ENCODE measurements around the gene FOXA1. TPM values are rescaled to one million over a fixed set of nuclear protein-coding genes. Genes with fewer than 3 reads are reported as not detected.
A peak's percentile ranks its signal among the peaks of the same experiment; 100 is the strongest.

Gene FOXA1
- total and polyA plus RNA-seq, 2 donors (not counting 1 experiment from before 2014, with no cell fraction given): not detected

- H3K27me3 Mint-ChIP-seq: peaks cover 68% of the 10 kb centered on the region
- WGBS (ENCODE audit: insufficient coverage): 12% methylated on average over 24 of the region's 36 CpGs
- intact Hi-C loops (cut with micrococcal nuclease): no loop called here
- Histone ChIP-seq H3K9me3 (ENCODE audit: control extremely low read depth in 1 of 3, control insufficient read depth in 2 of 3, insufficient read depth in 1 of 3, low read length in 2 of 3) (peaks cover 0 to 59% (median 0%) of the 10 kb centered on the region in 3 donors), H3K4me3 (ENCODE audit: control extremely low read depth in 1 of 5, extremely low read depth in 1 of 5, insufficient read depth in 1 of 5, low read depth in 2 of 5, low read length in 4 of 5) (no peak overlapping the region), H3K9ac (ENCODE audit: low read length) (no peak overlapping the region), H3K27me3 (replicated peaks in 1 of 4; ENCODE audit: control extremely low read depth in 1 of 4, control insufficient read depth in 3 of 4, insufficient read depth in 4 of 4, low read length in 3 of 4) (peaks cover 1 to 86% (median 44%) of the 10 kb centered on the region in 4 experiments), H3K4me2 (replicated peaks; ENCODE audit: low read depth, low read length, poor library complexity, severe bottlenecking) (peak overlapping the region; percentile 34), H2AFZ (ENCODE audit: insufficient read depth, low read depth, low read length, poor library complexity, severe bottlenecking) (peak overlapping the region; percentile 27), H4K20me1 (ENCODE audit: control insufficient read depth, insufficient read depth, low read length, poor library complexity, severe bottlenecking) (no peaks in the 10 kb centered on the region), H3K27ac (ENCODE audit: low read length in 2 of 2) (no peak overlapping the region), H3K4me1 (ENCODE audit: control insufficient read depth in 2 of 2, insufficient read depth in 2 of 2, low read length in 2 of 2) (peaks cover 13 to 26% of the 10 kb centered on the region in 2 donors), H3K79me2 (ENCODE audit: control insufficient read depth, insufficient read depth, low read length) (no peaks in the 10 kb centered on the region), H3K36me3 (replicated peaks in 1 of 2; ENCODE audit: control extremely low read depth in 1 of 2, control insufficient read depth in 1 of 2, extremely low read depth in 1 of 2, insufficient read depth in 2 of 2, low read length in 1 of 2) (no peaks in the 10 kb centered on the region)
- H3K4me3 Mint-ChIP-seq: peak overlapping the region; percentile 16
- ATAC-seq (ENCODE audit: low read depth) (no peak), DNase-seq (no peak)
- ChIA-PET CTCF (no interaction called here), POLR2A (no interaction called here)
- TF ChIP-seq EZH2 (IDR thresholded peaks at IDR 0.05; ENCODE audit: borderline replicate concordance, insufficient read depth, low read depth, low read length, poor library complexity, severe bottlenecking): no peak
- TF ChIP-seq CTCF (IDR thresholded peaks at IDR 0.05): no peak
- no peaks in the 10 kb centered on the region for H3K9me3 Mint-ChIP-seq (ENCODE audit: insufficient read depth)
- no peak overlapping the region for H3K27ac Mint-ChIP-seq
- peaks cover 13% of the 10 kb centered on the region for H3K4me1 Mint-ChIP-seq
Measured at GRCh38 chr14:37598747-37599506, 3.9 kb upstream of the FOXA1 start.
